K562 (cell line): Measurements from ENCODE around the gene ZSWIM4. TPM values are rescaled to one million over a fixed set of nuclear protein-coding genes. Genes with fewer than 3 reads are reported as not detected.

Source experiments
- ATAC-seq: fragments of 200-7000 bp; cut with Tn5 transposase; 3 replicates; pipeline ENCODE4 v1.9.1; 2020; ENCODE audit warnings: moderate library complexity
- BruUV-seq: library from RNA; stranded (reverse); fragments of 400-500 nt; replicated peaks from 2 replicates; lab custom pipeline; 2021; lab: Mats Ljungman, UMichigan
- CTCF ChIA-PET: fragments of 300-600 bp; formaldehyde crosslinking; extraction: SDS; loops from one replicate; lab custom pipeline; 2021; ENCODE audit warnings: low intra/inter-chr PET ratio; lab: Yijun Ruan, JAX
- POLR2A ChIA-PET: fragments of 300-600, 350-650 bp; sonication (Branson Sonifier 250); formaldehyde crosslinking; extraction: SDS; loops from one replicate; lab custom pipeline; 2021; ENCODE audit warnings: antibody characterized with exemption, inconsistent platforms; lab: Yijun Ruan, JAX
- DNase-seq, 4 experiments: peaks; one replicate each; pipeline versions ENCODE4 v3.0.0 to v3.0.0-alpha.2; 2011 to 2018; ENCODE audit warnings: low spot score in 3 of 4, mixed read lengths in 3 of 4; ENCODE audit errors: extremely low read depth in 1 of 4
- FAIRE-seq: peaks from 2 replicates; lab custom pipeline; 2011; peaks lifted over from hg19 to GRCh38; lab: Jason Lieb, UNC
- H2AFZ ChIP-seq: 2 replicates; pipeline ENCODE4 v1.6.0; 2011; ENCODE audit warnings: low read depth, low read length, control low read depth, inconsistent platforms
- H3K27ac ChIP-seq: fragments of 200-600 bp; 3 replicates; pipeline ENCODE4 v1.8.0; 2011; ENCODE audit warnings: low read depth, mild to moderate bottlenecking, control low read depth, inconsistent platforms, low read length, moderate library complexity, mixed read lengths; ENCODE audit errors: extremely low read depth
- H3K27me3 ChIP-seq, 2 experiments: fragments of 300-600 bp in 1 of 2; 2 replicates in 1 of 2; 3 replicates in 1 of 2; pipeline versions ENCODE4 v1.6.0 to v1.8.0; 2011; ENCODE audit warnings: inconsistent platforms in 2 of 2, low read length in 2 of 2, mild to moderate bottlenecking in 1 of 2, mixed read lengths in 1 of 2, moderate library complexity in 1 of 2; ENCODE audit not compliant: control insufficient read depth in 2 of 2, insufficient read depth in 2 of 2
- H3K36me3 ChIP-seq: fragments of 300-600 bp; 3 replicates; pipeline ENCODE4 v1.8.0; 2011; ENCODE audit warnings: mild to moderate bottlenecking, low read length, inconsistent platforms; ENCODE audit not compliant: control insufficient read depth, insufficient read depth
- H3K4me1 ChIP-seq, 2 experiments: fragments of 200-600 bp in 1 of 2; replicated peaks in 1 of 2; 2 replicates in 1 of 2; 3 replicates in 1 of 2; pipeline versions ENCODE4 v1.5.1 to v1.8.0; 2011; ENCODE audit warnings: inconsistent platforms in 2 of 2, low read length in 2 of 2, mild to moderate bottlenecking in 1 of 2, mixed read lengths in 1 of 2, moderate library complexity in 1 of 2; ENCODE audit not compliant: control insufficient read depth in 2 of 2, insufficient read depth in 2 of 2
- H3K4me2 ChIP-seq: 2 replicates; pipeline ENCODE4 v1.6.1; 2011; ENCODE audit warnings: low read length, control low read depth, inconsistent platforms, mixed read lengths; ENCODE audit not compliant: insufficient read depth
- H3K4me3 ChIP-seq: fragments of 200-600 bp; sonication (generic), shearing (Covaris generic); 2 replicates; pipeline ENCODE4 v1.5.1; 2016; ENCODE audit warnings: control low read depth, inconsistent platforms
- H3K79me2 ChIP-seq: fragments of 200-600 bp; 3 replicates; pipeline ENCODE4 v1.8.0; 2011; ENCODE audit warnings: low read length, inconsistent platforms; ENCODE audit not compliant: control insufficient read depth, insufficient read depth
- H3K9ac ChIP-seq, 2 experiments: 2 replicates each; pipeline versions ENCODE4 v1.6.0 to v1.6.1; 2011; ENCODE audit warnings: low read depth in 2 of 2, low read length in 2 of 2, control low read depth in 1 of 2, inconsistent platforms in 1 of 2, mild to moderate bottlenecking in 1 of 2, mixed read lengths in 1 of 2; ENCODE audit not compliant: insufficient read depth in 1 of 2
- H3K9me1 ChIP-seq: one replicate; pipeline ENCODE4 v1.6.0; 2011; ENCODE audit warnings: inconsistent platforms, mild to moderate bottlenecking, low read length, moderate library complexity; ENCODE audit not compliant: control insufficient read depth, insufficient read depth
- H3K9me3 ChIP-seq: replicated peaks from 2 replicates; pipeline ENCODE4 v1.5.1; 2011; ENCODE audit warnings: low read depth, low read length, inconsistent platforms; ENCODE audit not compliant: control insufficient read depth, insufficient read depth
- H4K20me1 ChIP-seq: replicated peaks from 2 replicates; pipeline ENCODE4 v1.6.1; 2011; ENCODE audit warnings: low read length, inconsistent platforms, mixed read lengths; ENCODE audit not compliant: control insufficient read depth, insufficient read depth
- BCOR ChIP-seq: fragments of 450-650 bp; IDR thresholded peaks from 2 replicates; pipeline ENCODE4 v1.6.1; 2016
- ID3 ChIP-seq, 2 experiments: fragments of 250-450 bp in 1 of 2; fragments of 450-650 bp in 1 of 2; sonication (Bioruptor Pico) in 1 of 2; IDR thresholded peaks; 2 replicates each; pipeline versions ENCODE4 v1.6.1 to v1.8.0; 2016 to 2021; ENCODE audit warnings: mild to moderate bottlenecking in 2 of 2, moderate library complexity in 2 of 2, missing compliant biosample characterization in 1 of 2, missing genetic modification characterization in 1 of 2
- PHTF2 ChIP-seq: fragments of 250-450 bp; sonication (Bioruptor Pico); IDR thresholded peaks from 2 replicates; pipeline ENCODE4 v1.5.0; 2021; ENCODE audit warnings: mild to moderate bottlenecking
- PRPF4 ChIP-seq: fragments of 200-400 bp; formaldehyde crosslinking; IDR thresholded peaks from one replicate; pipeline ENCODE4 v1.6.1; 2017; ENCODE audit warnings: low read length, low read depth, mild to moderate bottlenecking; ENCODE audit not compliant: insufficient read depth, poor library complexity, severe bottlenecking
- TCFL5 ChIP-seq: fragments of 250-450 bp; sonication (Bioruptor Pico); conservative IDR thresholded peaks from 2 replicates; pipeline ENCODE4 v1.6.1; 2021; ENCODE audit warnings: mild to moderate bottlenecking, moderate library complexity, matching md5 sums
- ZNF316 ChIP-seq: fragments of 450-650 bp; IDR thresholded peaks from 2 replicates; pipeline ENCODE4 v1.6.1; 2016
- ZNF584 ChIP-seq: fragments of 200-800 bp; sonication (Bioruptor generic); IDR thresholded peaks from 2 replicates; pipeline ENCODE4 v1.6.1; 2016; ENCODE audit warnings: low read depth, mild to moderate bottlenecking, missing genetic modification characterization, missing compliant biosample characterization
- WGBS: fragments of 100-300 bp; shearing (Covaris generic); methylation state at CpG from one replicate; pipeline ENCODE4 v1.1.6; 2016; ENCODE audit warnings: low coverage, mixed read lengths; ENCODE audit not compliant: insufficient coverage; ENCODE audit errors: missing lambda C conversion rate; 5-methylcytosine and 5-hydroxymethylcytosine counted together
- in situ Hi-C: fragments of 300-500 bp; cut with MboI; formaldehyde crosslinking; loops from 4 replicates; pipeline ENCODE4 v1.15.0; 2018; ENCODE audit warnings: inconsistent platforms, mixed read lengths
- intact Hi-C: fragments of 100-400 bp; cut with micrococcal nuclease; formaldehyde crosslinking; loops from 2 replicates; pipeline ENCODE4 v1.14.2; 2022
- polyA plus RNA-seq, 8 experiments: library from polyadenylated mRNA; depleted of rRNA in 4 of 8; stranded (reverse) in 5 of 8; unstranded in 3 of 8; fragments of >200 nt; fragmentation: Nextera tagmentation in 2 of 8; fragmentation: Illumina TruSeq in 1 of 8; extraction: Ambion mirVana in 2 of 8; extraction: Trizol in 1 of 8; gene quantifications; 2 replicates each; pipeline versions ENCODE4 v1.2.1 to v1.2.3, GENCODE V29; 2011 to 2014; ENCODE audit warnings: inconsistent platforms in 1 of 8, missing spikeins in 1 of 8
- total RNA-seq, 7 experiments: library from RNA; depleted of rRNA in 6 of 7; stranded (reverse); fragments of >200 nt in 6 of 7; fragmentation: Illumina TruSeq in 2 of 7; extraction: Trizol in 2 of 7; gene quantifications; 2 replicates each; pipeline versions ENCODE4 v1.2.1 to v1.2.3, GENCODE V29; 2011 to 2021; ENCODE audit warnings: low replicate concordance in 1 of 7
- TF ChIP-seq, protein P1 (sequence below): fragments of 150-350 bp; conservative IDR thresholded peaks from 2 replicates; pipeline ENCODE4 v1.6.1; 2014; ENCODE audit warnings: low read length

Gene ZSWIM4
- total and polyA plus RNA-seq, 9 of the 15 experiments (the other 6 are each of a cell fraction or from before 2014, with no cell fraction given) = 0.25 to 3.7 (median 0.79) TPM; not detected in 2

- Histone ChIP-seq H3K79me2 (no peaks in the 10 kb centered on the region), H3K27ac (no peak overlapping the region), H2AFZ (no peak overlapping the region), H3K9me3 (no peaks in the 10 kb centered on the region), H3K27me3 (no peaks in the 10 kb centered on the region), H3K9me1 (no peaks in the 10 kb centered on the region), H3K4me1 (peaks cover 6 to 21% of the 10 kb centered on the region in 2 experiments; a peak in 4 of 5 replicates), H4K20me1 (no peaks in the 10 kb centered on the region), H3K4me3 (no peak overlapping the region), H3K36me3 (no peaks in the 10 kb centered on the region), H3K4me2 (no peak overlapping the region), H3K9ac (no peak overlapping the region)
- TF ChIP-seq ZNF584 (CRISPR knock-in tag) = no peak
- ChIA-PET POLR2A (interaction anchor here (0.7 kb wide), 1 partner anchor 9 kb away, joined by 3 read pairs; no protein-coding TSS in a partner anchor), CTCF (no interaction called here)
- FAIRE-seq (no peak), DNase-seq (no peak), ATAC-seq (no peak)
- in situ Hi-C loops (no loop called here), intact Hi-C loops (no loop called here)
- BruUV-seq = no TSS peak
- 14% methylated on average over 3 of the region's 3 CpGs for WGBS
Observed at GRCh38 chr19:13806728-13807127, 11.5 kb downstream of the ZSWIM4 start.

DNA sequence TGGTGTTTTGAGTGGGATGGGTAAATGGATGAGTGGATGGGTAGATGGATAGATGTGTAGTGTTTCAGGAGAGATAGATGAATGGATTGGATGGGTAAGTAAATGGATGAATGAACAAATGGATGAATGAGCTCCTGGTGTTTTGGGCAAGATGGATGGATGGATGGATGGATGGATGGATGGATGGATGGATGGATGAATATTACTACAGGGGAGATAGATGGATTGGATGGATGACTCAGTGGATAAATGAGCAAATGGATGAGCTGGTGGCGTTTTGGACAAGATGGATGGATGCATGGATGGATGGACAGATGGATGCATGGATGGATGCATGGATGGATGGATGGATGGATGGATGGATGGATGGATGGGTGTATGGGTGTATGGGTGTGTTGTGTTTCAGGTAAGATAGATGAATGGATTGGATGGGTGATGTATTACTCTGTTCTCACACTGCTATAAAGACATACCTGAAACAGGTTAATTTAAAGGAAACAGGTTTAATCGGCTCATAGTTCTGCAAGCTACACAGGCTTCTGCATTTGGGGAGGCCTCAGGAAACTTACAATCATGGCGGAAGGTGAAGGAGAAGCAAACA is 12.3 kb downstream of the ZSWIM4 start:
- intact Hi-C loops = no loop called here
- no TSS peak for BruUV-seq
- Histone ChIP-seq H3K36me3 (no peaks in the 10 kb centered on the region), H2AFZ (no peak overlapping the region), H3K9me3 (no peaks in the 10 kb centered on the region), H4K20me1 (no peaks in the 10 kb centered on the region), H3K4me1 (peaks cover 6 to 23% of the 10 kb centered on the region in 2 experiments; a peak in 4 of 5 replicates), H3K4me3 (no peak overlapping the region), H3K27ac (no peak overlapping the region), H3K4me2 (no peak overlapping the region), H3K9ac (no peak overlapping the region), H3K79me2 (no peaks in the 10 kb centered on the region), H3K9me1 (no peaks in the 10 kb centered on the region), H3K27me3 (no peaks in the 10 kb centered on the region)
- ChIA-PET POLR2A (no interaction called here), CTCF (no interaction called here)
- in situ Hi-C loops = no loop called here
- DNase-seq (no peak), ATAC-seq (no peak), FAIRE-seq (no peak)
- WGBS = 41% methylated on average over 3 of the region's 3 CpGs
- no peak for TF ChIP-seq ZNF316
- no peak for TF ChIP-seq PRPF4
- no peak for TF ChIP-seq PHTF2 (CRISPR knock-in tag)
- no peak for TF ChIP-seq ID3 (CRISPR knock-in tag; IDR thresholded peaks at IDR 0.05)
- TF ChIP-seq ID3 (tag; IDR thresholded peaks at IDR 0.05) = no peak
- TF ChIP-seq, protein P1, sequence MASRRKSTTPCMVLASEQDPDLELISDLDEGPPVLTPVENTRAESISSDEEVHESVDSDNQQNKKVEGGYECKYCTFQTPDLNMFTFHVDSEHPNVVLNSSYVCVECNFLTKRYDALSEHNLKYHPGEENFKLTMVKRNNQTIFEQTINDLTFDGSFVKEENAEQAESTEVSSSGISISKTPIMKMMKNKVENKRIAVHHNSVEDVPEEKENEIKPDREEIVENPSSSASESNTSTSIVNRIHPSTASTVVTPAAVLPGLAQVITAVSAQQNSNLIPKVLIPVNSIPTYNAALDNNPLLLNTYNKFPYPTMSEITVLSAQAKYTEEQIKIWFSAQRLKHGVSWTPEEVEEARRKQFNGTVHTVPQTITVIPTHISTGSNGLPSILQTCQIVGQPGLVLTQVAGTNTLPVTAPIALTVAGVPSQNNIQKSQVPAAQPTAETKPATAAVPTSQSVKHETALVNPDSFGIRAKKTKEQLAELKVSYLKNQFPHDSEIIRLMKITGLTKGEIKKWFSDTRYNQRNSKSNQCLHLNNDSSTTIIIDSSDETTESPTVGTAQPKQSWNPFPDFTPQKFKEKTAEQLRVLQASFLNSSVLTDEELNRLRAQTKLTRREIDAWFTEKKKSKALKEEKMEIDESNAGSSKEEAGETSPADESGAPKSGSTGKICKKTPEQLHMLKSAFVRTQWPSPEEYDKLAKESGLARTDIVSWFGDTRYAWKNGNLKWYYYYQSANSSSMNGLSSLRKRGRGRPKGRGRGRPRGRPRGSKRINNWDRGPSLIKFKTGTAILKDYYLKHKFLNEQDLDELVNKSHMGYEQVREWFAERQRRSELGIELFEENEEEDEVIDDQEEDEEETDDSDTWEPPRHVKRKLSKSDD = no peak
- no peak for TF ChIP-seq TCFL5 (CRISPR knock-in tag)
- TF ChIP-seq BCOR = no peak
